ENCODE data around the gene CELF4. TPM values are rescaled to one million over a fixed set of nuclear protein-coding genes. Genes with fewer than 3 reads are reported as not detected.

The CELF4 gene
- total RNA-seq, 1 donor from 2014 or later, result 2.3 TPM

DNA sequence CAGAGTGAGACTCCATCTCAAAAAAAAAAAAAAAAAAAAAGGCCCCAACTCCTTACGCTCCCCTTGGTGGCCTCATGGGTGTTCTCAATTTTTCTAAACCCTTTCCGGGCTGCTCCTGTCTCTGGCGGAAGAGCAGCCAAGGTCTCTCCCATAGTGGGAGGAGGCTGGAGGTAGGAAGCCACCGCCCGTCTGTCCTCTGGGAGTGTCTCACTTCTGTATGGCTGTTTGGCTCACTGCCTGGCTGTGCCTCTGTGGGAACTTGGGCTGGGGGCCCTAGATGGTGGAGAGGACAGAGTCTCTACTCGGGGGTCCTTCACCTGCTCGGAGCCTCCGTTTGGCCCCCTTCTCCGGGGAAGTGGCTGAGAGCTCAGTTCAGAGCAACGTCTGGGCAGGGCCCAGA is 245.3 kb downstream of the CELF4 start:
- Mint-ChIP-seq H3K9me3 (no peaks in the 10 kb centered on the region), H3K36me3 (no peaks in the 10 kb centered on the region), H3K27me3 (ENCODE audit: low read depth) (peaks cover 16% of the 10 kb centered on the region), H3K27ac (no peak overlapping the region), H3K4me1 (peaks cover 17% of the 10 kb centered on the region), H3K4me3 (no peak overlapping the region)
- DNase-seq (ENCODE audit: low spot score in 2 of 2, unreplicated experiment in 2 of 2), result no peak
- no peak for TF ChIP-seq CTCF (IDR thresholded peaks at IDR 0.05; ENCODE audit: unreplicated experiment)

GRCh38 chr18:37318360-37319355 is 246.9 kb downstream of the CELF4 start:
- peaks cover 16% of the 10 kb centered on the region for H3K27me3 Mint-ChIP-seq (ENCODE audit: low read depth)
- no peak for DNase-seq (ENCODE audit: low spot score in 2 of 2, unreplicated experiment in 2 of 2)
- no peak for TF ChIP-seq CTCF (IDR thresholded peaks at IDR 0.05; ENCODE audit: unreplicated experiment)
- no peak overlapping the region for H3K4me3 Mint-ChIP-seq
- H3K4me1 Mint-ChIP-seq, result peaks cover 17% of the 10 kb centered on the region
- H3K27ac Mint-ChIP-seq, result no peak overlapping the region
- no peaks in the 10 kb centered on the region for H3K9me3 Mint-ChIP-seq
- no peaks in the 10 kb centered on the region for H3K36me3 Mint-ChIP-seq

GRCh38 chr18:37317486-37317885 is 248.1 kb downstream of the CELF4 start:
- H3K9me3 Mint-ChIP-seq, result no peaks in the 10 kb centered on the region
- no peak overlapping the region for H3K4me3 Mint-ChIP-seq
- no peak for TF ChIP-seq CTCF (IDR thresholded peaks at IDR 0.05; ENCODE audit: unreplicated experiment)
- H3K27me3 Mint-ChIP-seq (ENCODE audit: low read depth), result peaks cover 4% of the 10 kb centered on the region
- H3K36me3 Mint-ChIP-seq, result no peaks in the 10 kb centered on the region
- no peak overlapping the region for H3K27ac Mint-ChIP-seq
- H3K4me1 Mint-ChIP-seq, result peaks cover 17% of the 10 kb centered on the region
- DNase-seq (ENCODE audit: low spot score in 2 of 2, unreplicated experiment in 2 of 2), result no peak

GRCh38 chr18:37316468-37316867 is 249.1 kb downstream of the CELF4 start:
- H3K4me3 Mint-ChIP-seq, result no peak overlapping the region
- H3K9me3 Mint-ChIP-seq, result no peaks in the 10 kb centered on the region
- no peak overlapping the region for H3K27ac Mint-ChIP-seq
- DNase-seq (ENCODE audit: low spot score in 2 of 2, unreplicated experiment in 2 of 2), result no peak
- peaks cover 17% of the 10 kb centered on the region for H3K4me1 Mint-ChIP-seq
- H3K36me3 Mint-ChIP-seq, result no peaks in the 10 kb centered on the region
- peaks cover 4% of the 10 kb centered on the region for H3K27me3 Mint-ChIP-seq (ENCODE audit: low read depth)
- TF ChIP-seq CTCF (IDR thresholded peaks at IDR 0.05; ENCODE audit: unreplicated experiment), result no peak

- peaks cover 14% of the 10 kb centered on the region for H3K4me1 Mint-ChIP-seq
- DNase-seq (ENCODE audit: low spot score in 2 of 2, unreplicated experiment in 2 of 2), result no peak
- no peak overlapping the region for H3K4me3 Mint-ChIP-seq
- H3K36me3 Mint-ChIP-seq, result no peaks in the 10 kb centered on the region
- no peaks in the 10 kb centered on the region for H3K9me3 Mint-ChIP-seq
- no peak overlapping the region for H3K27ac Mint-ChIP-seq
- TF ChIP-seq CTCF (IDR thresholded peaks at IDR 0.05; ENCODE audit: unreplicated experiment), result no peak
- H3K27me3 Mint-ChIP-seq (ENCODE audit: low read depth), result peaks cover 5% of the 10 kb centered on the region
Observed at GRCh38 chr18:37315935-37316334, 249.7 kb downstream of the CELF4 start.

Measured in mesothelial cell of epicardium (in vitro differentiated cells).